Measurements from ENCODE around the gene SPOCK1.

DNA sequence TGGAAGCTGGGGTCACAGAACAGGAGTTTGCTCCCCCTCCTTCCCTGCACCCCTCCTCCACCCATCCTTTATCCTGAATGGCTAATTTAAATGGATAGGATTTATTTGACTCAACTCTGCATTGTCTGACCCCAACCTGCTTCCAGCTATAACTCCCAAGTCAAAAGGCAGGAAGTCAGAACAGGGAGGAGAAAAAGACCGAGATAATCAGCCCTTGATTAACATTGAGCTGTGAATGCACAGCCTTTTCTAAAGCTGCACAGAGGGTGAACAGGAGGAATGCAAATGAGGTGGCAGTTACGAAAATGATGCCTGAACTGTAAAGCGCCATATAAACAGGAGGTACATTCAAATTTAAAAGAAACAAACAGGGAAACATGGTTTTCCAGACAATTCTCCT lies 152.8 kb downstream of the SPOCK1 start:
- TF ChIP-seq POLR2A (IDR thresholded peaks at IDR 0.05), result no peak
- TF ChIP-seq, protein P1, sequence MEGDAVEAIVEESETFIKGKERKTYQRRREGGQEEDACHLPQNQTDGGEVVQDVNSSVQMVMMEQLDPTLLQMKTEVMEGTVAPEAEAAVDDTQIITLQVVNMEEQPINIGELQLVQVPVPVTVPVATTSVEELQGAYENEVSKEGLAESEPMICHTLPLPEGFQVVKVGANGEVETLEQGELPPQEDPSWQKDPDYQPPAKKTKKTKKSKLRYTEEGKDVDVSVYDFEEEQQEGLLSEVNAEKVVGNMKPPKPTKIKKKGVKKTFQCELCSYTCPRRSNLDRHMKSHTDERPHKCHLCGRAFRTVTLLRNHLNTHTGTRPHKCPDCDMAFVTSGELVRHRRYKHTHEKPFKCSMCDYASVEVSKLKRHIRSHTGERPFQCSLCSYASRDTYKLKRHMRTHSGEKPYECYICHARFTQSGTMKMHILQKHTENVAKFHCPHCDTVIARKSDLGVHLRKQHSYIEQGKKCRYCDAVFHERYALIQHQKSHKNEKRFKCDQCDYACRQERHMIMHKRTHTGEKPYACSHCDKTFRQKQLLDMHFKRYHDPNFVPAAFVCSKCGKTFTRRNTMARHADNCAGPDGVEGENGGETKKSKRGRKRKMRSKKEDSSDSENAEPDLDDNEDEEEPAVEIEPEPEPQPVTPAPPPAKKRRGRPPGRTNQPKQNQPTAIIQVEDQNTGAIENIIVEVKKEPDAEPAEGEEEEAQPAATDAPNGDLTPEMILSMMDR (IDR thresholded peaks at IDR 0.05 in 8 of 11, conservative IDR thresholded peaks at IDR 0.05 in 3 of 11), result no peak
